ENCODE measurements around the gene MICALL1. TPM values are rescaled to one million over a fixed set of nuclear protein-coding genes. Genes with fewer than 3 reads are reported as not detected.
"Not testable (repeated sequence)": the region's sequence is repeated elsewhere in the genome, so short reads cannot be mapped to it uniquely, and the experiment has no call there.

Gene MICALL1
- polyA plus RNA-seq, 10 donors = 29.0 to 60.0 (median 42.2) TPM

DNA sequence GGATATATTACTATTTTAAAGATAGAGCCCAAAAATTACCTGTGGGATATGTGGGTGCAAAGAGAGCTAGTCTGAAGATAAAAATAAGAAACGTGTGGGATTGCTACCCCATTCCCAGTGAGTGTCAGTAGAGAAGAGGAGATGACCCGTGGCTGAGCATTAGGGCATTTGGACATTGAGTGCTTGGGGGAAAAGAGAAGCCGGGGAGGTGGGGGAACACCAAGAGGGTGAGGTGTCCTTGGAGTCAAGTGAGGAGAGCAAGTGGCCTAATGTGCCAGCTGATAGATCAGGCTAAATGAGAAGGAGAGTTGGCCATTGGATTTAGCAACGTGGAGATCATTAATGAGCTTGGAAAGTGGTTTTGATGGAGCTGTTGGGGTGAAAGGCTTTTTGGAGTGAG lies 48.6 kb downstream of the MICALL1 start:
- no peak for DNase-seq

DNA sequence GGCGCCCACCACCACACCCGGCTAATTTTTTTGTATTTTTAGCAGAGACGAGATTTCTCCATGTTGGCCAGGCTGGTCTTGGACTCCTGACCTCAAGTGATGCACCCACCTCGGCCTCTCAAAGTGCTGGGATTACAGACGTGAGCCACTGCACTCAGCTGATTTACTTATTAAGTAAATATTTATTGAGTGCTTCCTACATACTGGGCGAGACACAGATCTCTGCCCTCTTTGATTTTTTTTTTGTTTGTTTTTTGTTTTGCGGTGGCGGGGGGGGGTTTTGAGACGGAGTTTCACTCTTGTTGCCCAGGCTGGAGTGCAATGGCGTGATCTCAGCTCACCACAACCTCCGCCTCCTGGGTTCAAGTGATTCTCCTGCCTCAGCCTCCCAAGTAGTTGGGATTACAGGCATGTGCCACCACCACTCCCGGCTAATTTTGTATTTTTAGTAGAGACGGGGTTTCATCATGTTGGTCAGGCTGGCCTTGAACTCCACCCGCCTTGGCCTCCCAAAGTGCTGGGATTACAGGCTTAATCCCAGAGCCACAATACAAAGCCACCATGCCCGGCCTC lies 49.8 kb downstream of the MICALL1 start:
- not testable (repeated sequence) for DNase-seq

DNA sequence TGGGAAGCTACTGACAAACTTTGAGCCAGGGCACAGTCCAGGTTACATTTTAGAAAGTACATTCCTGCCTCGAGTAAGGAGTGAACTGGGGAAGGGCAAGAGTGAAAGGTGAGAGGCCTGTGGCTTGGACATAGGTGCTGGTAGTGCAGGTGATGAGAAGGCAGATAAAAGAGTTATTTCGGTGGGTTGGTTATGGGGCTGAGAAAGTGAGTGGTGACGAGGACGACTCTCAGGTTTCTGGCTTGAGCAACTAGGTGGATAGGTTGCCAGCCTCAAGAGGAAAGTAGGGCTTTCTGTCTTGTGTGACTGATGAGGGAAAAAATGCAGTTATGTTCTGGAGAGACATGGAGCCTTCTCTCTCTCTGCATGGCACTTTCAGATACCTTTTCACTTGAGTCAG lies 51.1 kb downstream of the MICALL1 start:
- no peak for DNase-seq

DNA sequence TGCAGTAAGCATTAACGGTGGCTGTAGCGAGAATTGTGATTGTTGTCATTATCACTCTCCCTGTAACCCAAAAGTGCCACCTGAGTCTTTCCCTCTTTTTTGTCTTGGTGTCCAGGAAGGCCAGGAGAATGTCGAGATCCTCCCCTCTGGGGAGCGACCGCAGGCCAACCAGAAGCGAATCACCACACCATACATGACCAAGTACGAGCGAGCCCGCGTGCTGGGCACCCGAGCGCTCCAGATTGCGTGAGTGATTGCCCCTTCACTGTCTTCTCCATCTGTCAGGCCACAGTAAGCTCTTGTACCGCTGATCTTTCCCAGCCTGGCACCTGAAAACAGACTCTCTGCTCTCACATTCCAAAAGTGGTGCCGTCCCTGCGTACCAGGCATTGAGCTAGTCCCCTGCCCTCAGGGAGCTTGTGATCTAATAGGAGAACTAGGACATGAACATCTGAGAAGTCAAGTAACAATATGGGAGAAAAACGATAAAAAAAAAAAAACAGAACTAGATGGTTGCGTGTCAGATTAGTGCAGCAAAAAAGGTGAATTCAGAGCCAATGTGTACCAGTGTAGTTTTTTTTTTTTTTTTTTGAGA lies 53.2 kb downstream of the MICALL1 start:
- no peak for DNase-seq

DNA sequence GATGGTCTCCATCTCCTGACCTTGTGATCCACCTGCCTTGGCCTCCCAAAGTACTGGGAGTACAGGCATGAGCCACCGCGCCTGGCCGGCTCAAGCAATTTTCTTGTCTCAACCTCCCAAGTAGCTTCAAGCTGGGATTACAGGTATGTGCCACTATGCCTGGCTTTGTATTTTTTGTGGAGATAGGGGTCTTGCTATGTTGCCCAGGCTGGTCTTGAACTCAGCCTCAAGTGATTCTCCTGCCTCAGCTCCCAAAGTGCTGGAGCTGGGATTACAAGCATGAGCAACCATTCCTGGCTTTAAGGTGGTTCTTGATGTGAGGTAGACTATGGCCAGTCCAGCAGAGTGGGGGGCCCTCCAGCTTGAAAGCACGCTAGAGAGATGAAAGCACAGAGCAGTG lies 55.0 kb downstream of the MICALL1 start:
- no peak for DNase-seq

DNA sequence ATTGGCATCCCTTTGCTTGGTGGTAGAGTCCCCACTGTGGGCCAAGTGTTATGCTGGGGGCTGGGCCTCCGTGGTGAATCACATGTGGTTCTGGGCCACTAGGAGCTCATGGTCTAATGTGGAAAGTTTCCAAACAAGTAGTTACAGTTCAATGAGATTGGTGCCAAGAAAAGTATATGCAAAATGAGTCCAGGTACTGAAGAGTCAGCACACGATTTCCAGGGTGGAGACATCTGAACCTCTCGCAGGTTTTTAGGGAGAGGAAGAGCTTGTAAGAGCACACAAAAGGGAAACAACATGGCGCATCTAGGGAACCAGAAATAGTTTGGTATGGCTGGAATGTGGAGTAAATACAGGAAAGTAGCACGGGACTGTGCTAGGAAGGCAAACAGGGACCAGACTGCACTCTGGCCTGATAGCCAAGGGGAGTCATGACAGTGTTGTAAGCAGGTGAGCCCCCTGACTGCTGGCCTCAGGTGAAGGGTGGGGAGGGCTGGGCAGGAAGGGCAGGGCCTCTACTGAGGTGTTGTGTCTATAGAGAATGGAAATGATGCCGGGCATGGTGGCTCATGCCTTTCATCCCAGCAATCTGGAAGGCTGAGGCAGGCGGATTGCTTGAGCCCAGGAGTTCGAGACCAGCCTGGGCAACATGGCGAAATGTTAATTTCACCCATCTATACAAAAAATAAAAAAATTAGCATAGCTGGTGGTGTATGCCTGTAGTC lies 60.0 kb downstream of the MICALL1 start:
- DNase-seq = no peak

DNA sequence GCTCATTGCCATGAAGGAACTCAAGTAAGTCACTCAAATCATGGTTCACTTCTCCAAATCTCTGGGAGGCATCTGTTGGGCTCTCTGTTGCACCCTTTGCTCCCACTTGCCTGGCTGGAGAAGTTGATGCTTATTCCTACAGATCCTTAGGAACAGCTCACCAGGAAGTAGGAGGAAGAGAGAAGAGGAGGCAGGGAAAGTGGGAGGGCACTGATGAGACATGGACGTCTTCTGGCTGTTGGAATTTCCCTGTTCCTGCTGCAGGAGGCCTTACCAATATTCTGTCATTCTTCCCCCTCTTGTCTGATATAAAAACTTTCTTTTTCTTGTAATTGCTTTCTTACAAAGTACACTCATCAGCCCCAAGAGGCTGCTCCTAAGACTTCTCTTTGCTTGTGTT lies 61.0 kb downstream of the MICALL1 start:
- no peak for DNase-seq

DNA sequence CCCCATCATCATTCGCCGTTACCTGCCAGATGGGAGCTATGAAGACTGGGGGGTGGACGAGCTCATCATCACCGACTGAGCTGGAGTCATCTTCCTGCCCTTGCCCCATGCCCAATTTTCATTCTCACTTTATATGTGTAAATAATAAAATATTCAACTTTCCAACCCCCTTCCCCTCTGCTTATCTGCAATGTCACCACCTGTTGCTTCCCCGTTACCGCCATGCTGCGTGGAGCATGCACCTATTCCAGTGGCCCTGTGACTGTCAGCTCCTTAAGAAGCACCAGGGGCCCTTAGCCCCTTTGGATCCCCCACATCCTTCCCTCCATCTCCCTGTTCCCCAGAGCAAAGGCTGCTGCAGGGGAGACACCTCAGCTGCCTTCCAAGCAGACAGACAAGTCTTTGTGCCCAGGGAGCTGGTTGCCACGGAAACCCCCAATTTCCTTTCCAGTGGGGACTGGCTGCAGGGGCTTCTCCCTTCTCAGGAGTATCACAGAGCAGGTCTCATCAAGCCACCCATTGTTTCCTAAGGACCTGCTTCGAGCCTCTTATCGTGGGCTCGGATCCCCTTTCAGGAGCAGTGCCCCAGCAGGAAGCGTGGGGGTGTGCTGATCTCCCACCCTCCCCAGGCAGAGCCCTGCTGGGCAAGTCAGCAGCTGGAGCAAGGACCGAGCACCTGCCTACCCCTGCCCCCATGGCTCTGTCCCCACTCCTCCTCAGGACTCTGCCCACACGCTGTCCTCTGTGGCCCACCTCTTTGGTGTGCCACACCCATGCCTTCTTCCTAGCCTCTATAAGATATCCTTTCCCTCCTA lies 61.7 kb downstream of the MICALL1 start:
- DNase-seq = no peak

DNA sequence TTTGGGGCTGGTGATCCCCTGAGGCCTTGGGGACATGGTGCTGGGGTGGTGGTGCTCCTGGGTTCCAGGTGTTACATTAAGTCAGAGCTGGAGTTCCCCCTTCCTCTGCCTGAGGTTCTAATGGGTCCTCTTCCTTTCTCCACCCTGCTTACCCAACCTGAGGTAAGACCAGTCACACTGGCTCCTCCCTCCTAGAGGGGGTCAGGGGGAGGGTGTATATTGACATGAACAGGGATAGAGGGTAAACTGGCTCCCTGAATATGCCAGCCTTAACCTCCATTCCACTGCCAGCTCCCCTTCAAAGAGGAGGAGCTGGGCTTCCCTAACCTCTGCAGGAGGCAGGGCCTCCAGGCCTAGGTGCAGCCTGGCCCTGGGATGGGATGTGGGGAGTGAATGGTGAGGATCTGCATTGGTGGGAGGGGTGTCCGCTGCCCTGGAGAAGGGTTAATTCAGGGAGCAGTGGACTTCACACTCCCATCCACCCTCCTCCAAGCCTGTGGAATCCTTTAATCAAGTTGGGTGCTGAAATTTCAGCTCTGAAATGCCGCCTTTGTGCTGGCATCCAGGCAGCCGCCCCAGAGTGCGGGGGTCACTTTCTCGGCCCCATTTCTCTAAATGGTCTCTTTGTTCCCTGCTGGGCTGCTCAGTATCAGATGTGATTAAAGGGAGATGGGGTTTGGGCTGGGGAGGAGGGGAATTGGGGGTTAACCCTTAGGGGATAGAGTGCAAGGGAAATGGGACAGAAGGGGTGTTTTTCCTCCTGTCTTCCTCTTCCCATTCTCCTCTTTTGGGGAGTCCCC lies 62.6 kb downstream of the MICALL1 start:
- DNase-seq = no peak

DNA sequence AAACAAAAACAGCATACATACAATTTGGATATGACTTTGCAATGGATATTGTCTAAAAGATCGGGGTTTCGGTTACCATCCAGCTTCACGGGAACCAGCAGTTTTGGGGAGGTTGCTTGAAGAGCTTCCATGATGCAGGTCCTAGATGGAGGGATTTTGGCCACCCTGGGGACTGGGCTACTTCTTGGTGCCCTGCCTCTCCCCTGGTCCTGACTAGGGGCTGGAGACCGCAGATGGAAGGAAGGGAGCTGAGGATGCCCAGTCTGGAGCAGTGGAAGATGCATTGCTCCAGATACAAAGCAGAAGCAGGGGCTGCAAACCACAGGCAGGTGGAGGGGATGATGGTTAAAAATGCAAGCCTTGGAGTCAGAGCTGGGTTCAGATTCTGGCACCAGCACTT lies 64.8 kb downstream of the MICALL1 start:
- DNase-seq = no peak

DNA sequence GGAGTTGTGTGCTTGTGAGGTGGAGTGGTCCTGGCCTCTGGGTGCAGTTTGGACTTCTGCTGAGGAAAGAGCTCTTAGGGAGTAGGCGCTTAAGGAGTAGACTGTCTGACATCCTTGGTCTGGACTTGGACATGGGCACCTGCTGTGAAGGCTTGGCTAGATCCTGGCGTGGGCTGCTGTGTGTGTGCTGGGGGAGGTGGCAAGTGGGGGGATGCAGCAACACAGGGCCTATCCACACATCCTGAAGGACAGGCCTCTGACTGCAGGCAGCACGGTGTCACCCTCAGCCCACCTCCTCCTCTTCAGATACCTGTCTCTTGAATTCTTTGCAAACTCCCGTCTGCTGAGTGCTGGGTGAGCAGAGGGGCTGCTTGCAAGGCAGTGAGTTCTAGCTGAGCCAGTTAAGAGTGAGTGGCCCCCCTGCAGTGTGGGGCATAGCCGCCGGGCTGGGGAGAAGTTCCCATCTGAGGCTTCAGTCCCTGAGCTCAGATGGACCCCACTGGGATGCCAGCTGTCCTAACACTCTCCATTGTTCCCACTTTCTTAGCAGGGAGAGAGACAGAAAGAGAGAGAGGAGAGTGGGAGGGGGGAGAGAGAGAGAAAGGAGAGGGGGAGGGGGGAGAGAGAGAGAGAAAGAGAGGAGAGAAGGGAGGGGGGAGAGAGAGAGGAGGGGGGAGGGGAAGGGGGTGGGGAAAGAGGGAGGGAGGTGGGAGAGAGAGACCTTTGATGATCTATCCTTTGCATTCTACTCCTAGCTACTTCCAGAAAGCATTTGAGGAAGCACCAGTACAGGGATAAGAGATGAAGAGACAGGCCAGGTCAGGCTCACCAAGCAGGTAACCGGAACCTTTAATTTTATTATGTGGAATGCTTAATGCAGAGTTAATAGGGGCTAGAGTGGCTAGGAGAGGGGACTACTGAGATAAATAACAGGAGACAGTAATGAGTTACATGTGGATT lies 65.7 kb downstream of the MICALL1 start:
- DNase-seq = no peak

DNA sequence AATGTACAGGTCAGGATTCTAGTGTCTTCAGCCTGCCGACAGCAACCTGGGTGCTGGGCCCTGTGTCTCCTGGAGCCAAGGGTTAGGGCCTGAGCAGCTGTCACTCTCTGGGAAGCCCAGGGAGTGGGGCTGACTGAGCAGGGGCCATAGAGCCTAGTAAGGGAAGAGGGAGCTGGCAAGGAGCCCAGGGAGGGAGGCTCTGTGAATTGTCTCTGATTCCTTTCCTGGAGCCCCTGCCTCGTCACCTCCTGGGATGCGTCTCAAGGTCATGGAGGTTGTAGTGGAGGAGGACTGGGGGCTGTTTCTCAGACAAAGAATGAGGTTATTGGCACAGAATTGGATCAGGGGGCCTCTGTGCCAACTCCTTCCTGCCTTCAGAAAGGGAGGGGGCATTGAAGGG lies 66.4 kb downstream of the MICALL1 start:
- DNase-seq = peak in 2 of 3 donors; percentile 27 to 57

DNA sequence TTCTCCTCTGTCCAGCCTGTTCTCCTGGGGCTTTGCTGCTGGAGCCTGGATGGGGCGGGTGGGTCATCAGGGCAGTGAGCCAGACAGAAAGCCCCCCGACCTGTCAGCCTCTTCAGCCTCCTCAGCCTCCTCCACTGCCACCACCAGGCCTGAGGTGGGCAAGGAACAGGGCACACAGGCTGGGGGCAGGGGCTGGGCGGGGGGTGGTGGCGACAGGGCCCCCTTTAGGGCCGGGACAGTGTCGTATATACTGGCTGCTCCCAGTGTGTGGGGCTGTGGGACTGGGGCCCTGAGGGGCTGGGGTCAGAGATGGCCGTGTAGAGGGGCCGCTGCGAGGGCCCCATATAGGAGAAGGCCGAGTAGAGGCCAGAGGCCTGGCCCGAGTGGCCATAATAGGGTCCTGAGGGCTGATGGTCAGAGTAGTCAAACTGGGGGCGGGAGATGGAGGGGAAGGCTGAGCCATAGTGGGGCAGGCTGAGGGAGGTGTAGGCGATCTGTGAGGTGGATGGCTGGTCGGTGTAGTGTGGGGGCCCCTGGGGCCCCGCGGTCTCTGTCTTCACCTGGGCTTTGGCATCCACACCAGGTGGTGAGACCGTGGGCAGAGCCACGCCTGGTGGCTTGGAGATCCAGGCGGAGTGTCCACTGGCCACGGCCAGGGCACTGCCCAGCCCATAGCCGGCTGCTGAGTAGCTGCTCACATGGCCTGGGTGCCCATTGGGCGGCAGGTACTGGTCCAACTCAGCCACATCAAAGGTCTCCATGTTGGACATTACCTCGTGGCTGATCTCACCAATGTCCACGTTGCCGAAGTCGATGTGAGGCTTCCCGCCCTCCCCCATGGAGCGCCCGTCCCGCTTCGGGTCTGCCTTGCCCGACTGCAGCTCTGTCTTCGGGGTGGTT lies 67.4 kb downstream of the MICALL1 start:
- DNase-seq = no peak

DNA sequence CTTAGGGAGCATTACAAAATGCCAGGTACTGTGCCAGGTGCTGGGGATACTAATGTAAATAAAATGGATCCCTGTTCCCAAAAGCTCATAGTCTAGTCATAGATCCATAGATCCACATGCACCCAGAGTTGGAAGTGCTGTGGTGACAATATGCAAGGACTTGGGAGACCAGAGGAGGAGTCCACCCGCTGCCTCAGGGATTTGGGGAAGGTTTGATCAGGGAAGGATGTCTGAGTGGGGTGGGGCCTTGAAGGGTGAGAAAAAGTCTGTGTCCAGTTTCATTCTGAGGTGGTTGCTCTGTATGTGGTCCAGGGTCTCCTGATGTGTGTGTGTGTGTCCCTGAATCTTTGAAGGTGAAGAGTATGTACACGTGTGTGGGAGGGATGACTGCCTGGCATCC lies 69.1 kb downstream of the MICALL1 start:
- DNase-seq = no peak

DNA sequence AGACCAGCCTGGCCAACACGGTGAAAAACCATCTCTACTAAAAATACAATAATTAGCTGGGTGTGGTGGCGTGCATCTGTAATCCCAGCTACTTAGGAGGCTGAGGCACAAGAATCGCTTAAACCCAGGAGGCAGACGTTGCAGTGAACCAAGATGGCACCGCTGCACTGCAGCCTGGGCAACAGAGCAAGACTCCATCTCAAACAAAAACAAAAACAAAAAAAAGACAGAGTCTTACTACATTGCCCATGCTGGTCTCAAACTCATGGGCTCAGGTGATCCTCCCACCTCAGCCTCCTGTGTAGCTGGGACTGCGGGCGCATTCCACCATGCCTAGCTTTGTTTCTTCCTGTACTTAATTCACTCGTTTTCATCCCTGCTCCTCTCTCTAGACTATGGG lies 69.9 kb downstream of the MICALL1 start:
- DNase-seq = not testable (repeated sequence)

DNA sequence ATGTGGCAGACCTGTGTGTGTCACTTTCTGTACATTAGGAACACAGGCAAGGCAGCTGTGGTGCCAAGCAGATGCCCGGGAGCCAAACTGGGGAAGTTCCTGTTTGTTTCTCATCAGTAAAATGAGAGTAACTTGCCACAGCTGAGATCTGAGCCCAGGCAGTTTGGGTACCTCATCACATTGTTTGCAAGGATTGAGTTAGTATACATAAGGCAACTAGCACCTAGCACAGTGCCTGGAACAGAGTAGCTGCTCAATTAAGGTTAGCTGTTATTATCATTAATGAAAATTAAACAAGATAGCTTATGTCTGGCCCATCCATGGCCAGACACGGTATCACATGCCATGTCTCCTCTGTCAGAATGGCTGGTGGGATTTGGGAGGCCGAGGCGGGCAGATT lies 70.5 kb downstream of the MICALL1 start:
- no peak for DNase-seq

DNA sequence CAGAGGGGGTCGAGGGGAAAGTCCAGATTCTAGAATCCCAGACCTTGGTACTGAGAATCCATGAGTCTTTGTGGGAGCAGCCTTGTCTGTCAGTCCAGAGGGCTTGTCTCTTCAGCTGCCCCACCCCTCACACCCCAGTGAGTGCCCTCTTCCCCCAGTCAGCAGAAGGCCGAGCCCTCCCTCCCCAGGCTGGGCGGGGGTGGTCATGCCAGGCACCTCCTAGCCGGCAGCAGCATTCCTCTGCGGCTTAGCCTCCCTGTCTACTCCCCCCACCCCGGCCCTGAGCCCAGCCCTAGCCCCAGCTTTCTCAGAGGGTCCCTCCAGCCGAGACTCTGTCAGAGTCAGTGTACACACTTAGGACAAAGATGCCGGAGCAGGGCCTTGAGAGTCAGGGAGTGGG lies 73.7 kb downstream of the MICALL1 start:
- DNase-seq = no peak

DNA sequence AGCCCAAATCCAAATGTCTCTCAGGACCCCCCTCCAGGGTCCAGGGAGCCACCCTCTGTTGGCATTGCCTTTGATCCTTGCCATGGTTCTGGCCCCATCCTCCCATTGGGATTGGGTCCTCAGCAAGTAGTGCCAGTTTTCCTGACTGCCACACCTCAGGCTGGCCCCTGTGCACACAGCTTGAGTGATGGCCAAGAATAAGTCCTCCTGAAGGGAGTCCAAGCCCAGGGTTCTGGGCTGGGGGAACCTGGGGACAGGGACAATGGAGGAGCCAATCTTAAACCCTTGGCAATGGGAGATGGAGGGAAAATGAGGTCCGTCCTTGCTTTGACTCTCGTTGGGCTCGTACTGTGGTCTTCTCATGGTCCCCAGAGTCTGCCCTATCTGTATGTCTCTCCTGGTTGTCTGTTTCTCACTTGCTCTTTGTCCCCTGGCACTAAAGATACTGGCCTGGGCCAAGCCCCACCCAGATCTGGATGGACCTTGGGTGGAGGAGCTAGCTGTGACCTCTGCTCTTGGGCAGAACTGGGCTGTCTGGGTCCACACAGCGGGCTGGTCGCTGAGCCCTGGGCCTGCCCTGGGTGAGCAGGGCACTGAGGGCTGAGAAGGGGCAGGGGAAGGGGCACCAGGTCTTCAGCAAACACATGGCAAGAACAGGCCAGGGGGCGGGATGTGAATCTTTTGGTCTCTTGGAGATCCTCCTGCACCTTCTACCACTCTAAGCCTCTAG lies 75.3 kb downstream of the MICALL1 start:
- DNase-seq = no peak
